ENCODE measurements around the gene TENT4A.
"Not testable (repeated sequence)": the region's sequence is repeated elsewhere in the genome, so short reads cannot be mapped to it uniquely, and the experiment has no call there.

Gene TENT4A

GRCh38 chr5:6770826-6771607, 57.8 kb downstream of the TENT4A start:
- POLR2A ChIA-PET = no interaction called here
- CTCF ChIA-PET = interaction anchor here (0.9 to 3.0 kb wide), 2 partner anchors 9 to 975 kb away, joined by 3 to 15 read pairs; no protein-coding TSS in a partner anchor

DNA sequence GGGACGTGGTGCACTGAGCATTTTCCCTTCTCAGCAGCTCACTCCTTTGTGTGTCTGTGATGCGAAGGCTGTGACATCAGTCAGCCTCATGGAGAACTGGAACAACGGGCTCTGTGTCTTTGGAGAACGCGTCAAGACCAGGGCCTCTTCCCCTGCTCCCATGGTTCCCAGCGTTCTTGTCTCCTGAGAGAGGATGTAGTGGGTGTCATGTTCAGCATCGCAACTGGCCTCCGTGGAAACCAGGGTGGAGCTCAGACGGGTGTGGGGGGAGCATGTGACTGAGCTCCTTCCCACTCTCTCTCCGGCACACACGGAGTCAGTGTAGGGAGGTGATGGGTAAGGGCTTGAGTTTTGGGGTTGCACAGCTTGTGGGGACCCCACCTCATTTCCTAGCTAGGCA, 59.7 kb downstream of the TENT4A start:
- POLR2A ChIA-PET = no interaction called here

More at GRCh38 chr5:6770826-6771607, 57.8 kb downstream of the TENT4A start:
- TF ChIP-seq, protein P1, sequence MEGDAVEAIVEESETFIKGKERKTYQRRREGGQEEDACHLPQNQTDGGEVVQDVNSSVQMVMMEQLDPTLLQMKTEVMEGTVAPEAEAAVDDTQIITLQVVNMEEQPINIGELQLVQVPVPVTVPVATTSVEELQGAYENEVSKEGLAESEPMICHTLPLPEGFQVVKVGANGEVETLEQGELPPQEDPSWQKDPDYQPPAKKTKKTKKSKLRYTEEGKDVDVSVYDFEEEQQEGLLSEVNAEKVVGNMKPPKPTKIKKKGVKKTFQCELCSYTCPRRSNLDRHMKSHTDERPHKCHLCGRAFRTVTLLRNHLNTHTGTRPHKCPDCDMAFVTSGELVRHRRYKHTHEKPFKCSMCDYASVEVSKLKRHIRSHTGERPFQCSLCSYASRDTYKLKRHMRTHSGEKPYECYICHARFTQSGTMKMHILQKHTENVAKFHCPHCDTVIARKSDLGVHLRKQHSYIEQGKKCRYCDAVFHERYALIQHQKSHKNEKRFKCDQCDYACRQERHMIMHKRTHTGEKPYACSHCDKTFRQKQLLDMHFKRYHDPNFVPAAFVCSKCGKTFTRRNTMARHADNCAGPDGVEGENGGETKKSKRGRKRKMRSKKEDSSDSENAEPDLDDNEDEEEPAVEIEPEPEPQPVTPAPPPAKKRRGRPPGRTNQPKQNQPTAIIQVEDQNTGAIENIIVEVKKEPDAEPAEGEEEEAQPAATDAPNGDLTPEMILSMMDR (IDR thresholded peaks at IDR 0.05; ENCODE audit: control extremely low read depth, extremely low read depth, low read depth, missing control alignments) = no peak
- DNase-seq (ENCODE audit: extremely low spot score) = no peak

GRCh38 chr5:6773342-6774035, 60.3 kb downstream of the TENT4A start:
- ChIA-PET CTCF (interaction anchor here (1.0 to 1.2 kb wide), 2 partner anchors 28 to 982 kb away, joined by 3 to 4 read pairs; no protein-coding TSS in a partner anchor), POLR2A (no interaction called here)
- TF ChIP-seq, protein P1 (IDR thresholded peaks at IDR 0.05; ENCODE audit: control extremely low read depth, extremely low read depth, low read depth, missing control alignments) = no peak
- no peak for DNase-seq (ENCODE audit: extremely low spot score)

More for the DNA sequence above, 59.7 kb downstream of the TENT4A start:
- DNase-seq (ENCODE audit: extremely low spot score) = no peak
- TF ChIP-seq, protein P1 (IDR thresholded peaks at IDR 0.05; ENCODE audit: control extremely low read depth, extremely low read depth, low read depth, missing control alignments) = no peak
- CTCF ChIA-PET = interaction anchor here (1.0 to 1.2 kb wide), 2 partner anchors 28 to 982 kb away, joined by 3 to 4 read pairs; no protein-coding TSS in a partner anchor

- POLR2A ChIA-PET; DNase-seq (ENCODE audit: extremely low spot score): not testable (repeated sequence)
- CTCF ChIA-PET = interaction anchor here (1.2 kb wide), 1 partner anchor 981 kb away, joined by 4 read pairs; no protein-coding TSS in a partner anchor
These were observed 61.0 kb downstream of the TENT4A start for GRCh38 chr5:6774207-6774606.

DNA sequence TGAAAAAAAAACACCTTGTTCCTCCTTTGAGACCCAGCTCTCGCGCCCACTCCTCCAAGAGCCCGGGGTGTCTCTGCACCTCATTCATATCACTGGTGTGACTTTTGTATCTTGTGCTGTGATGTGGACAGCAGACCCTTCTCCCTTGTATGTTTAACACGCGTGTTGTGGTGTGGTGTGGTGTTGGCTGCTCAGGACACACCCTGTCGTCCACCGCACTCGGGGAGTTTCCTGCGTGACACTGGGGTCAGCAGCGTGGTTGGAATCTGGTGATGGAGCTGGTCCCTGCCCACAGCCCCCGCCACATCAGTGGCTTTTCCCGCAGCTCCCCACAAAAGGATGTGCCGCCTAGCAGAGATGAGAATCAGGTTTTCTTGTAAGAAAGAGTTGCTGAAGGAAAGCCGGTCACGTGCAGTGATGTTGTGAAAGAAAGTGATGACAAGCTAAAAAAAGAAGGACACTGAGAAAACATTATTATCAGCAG, 61.5 kb downstream of the TENT4A start:
- CTCF ChIA-PET = no interaction called here
- TF ChIP-seq, protein P1 (IDR thresholded peaks at IDR 0.05; ENCODE audit: control extremely low read depth, extremely low read depth, low read depth, missing control alignments) = no peak
- DNase-seq (ENCODE audit: extremely low spot score) = no peak
- POLR2A ChIA-PET = no interaction called here

DNA sequence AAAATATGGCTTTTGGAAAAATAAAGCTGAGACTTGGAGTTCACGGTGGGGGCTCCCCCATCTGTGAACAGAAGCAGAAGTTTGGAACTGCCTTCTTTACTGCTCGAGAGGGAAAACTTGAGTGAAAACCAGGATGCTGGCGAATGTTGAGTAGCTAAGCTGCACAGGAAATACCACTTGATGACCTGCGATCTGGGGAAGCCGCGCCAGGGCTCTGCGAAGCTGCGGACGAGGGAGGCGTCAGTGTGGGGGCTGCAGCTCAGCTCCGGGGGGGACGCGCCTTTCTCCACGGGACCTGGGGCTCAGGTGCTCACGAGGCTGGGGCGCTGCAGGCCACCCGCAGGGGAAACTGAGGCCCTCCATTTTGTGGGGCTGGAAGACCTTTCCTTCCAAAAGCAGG, 62.3 kb downstream of the TENT4A start:
- POLR2A ChIA-PET = no interaction called here
- no peak for DNase-seq (ENCODE audit: extremely low spot score)
- TF ChIP-seq, protein P1 (IDR thresholded peaks at IDR 0.05; ENCODE audit: control extremely low read depth, extremely low read depth, low read depth, missing control alignments) = no peak
- CTCF ChIA-PET = interaction anchor here (1.0 kb wide), 1 partner anchor 11 kb away, joined by 4 read pairs; no protein-coding TSS in a partner anchor
